HG02885 (cell line): ENCODE results near the gene ACSBG1.
"Not testable (repeated sequence)": the region's sequence is repeated elsewhere in the genome, so short reads cannot be mapped to it uniquely, and the experiment has no call there.

Experiments used
- ATAC-seq: cut with Tn5 transposase; IDR thresholded peaks from one replicate; pipeline ENCODE4 v1.9.1; 2021; ENCODE audit warnings: mild to moderate bottlenecking; ENCODE audit not compliant: unreplicated experiment, poor library complexity

The ACSBG1 gene

DNA sequence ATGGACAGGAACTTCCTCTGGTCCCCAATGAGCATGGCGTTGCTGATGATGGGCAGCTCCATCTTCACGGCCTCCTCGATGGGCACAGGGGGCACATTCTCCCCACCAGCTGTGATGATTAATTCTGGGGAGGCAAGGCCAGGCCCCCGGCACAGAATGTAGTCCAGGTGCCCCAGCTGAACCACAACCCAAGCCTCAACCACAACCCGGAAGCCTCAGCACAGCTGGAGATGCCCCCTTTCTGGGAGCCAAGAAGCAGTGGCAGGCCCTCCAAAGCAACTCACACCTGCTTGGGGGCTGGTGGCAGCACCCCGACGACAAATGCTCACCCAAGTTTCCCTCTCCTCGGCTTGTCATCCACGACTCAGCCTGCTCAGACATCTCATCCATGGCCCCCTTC, 60.0 kb downstream of the ACSBG1 start:
- no peak for ATAC-seq

DNA sequence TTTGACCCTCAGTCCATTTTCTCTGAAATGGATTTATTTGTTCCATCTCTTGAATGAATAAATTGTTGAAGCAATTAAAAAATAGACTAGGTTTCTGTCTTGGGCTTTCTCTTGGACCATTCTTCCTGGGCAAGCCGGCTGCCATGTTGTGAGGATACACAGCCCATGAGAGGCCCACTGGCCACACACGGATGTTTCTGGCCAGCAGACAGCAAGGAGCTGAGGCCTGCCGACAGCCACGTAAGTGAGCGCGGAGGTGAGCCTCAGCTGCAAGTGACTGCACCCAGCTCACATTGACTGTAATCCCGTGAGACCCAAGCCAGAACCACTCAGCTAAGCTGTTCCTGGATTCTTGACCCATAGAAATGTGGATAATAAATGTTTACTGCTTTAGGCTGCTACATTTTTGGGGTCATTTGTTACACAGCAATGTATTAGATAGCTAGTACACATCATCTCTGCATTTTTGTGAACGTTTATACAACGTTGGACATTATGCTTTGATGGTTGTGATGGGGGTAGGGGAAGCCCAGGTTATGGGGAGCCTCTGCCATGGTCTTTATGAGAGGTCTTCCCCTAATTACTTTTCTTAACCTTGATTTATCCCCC, 62.4 kb downstream of the ACSBG1 start:
- ATAC-seq: no peak

DNA sequence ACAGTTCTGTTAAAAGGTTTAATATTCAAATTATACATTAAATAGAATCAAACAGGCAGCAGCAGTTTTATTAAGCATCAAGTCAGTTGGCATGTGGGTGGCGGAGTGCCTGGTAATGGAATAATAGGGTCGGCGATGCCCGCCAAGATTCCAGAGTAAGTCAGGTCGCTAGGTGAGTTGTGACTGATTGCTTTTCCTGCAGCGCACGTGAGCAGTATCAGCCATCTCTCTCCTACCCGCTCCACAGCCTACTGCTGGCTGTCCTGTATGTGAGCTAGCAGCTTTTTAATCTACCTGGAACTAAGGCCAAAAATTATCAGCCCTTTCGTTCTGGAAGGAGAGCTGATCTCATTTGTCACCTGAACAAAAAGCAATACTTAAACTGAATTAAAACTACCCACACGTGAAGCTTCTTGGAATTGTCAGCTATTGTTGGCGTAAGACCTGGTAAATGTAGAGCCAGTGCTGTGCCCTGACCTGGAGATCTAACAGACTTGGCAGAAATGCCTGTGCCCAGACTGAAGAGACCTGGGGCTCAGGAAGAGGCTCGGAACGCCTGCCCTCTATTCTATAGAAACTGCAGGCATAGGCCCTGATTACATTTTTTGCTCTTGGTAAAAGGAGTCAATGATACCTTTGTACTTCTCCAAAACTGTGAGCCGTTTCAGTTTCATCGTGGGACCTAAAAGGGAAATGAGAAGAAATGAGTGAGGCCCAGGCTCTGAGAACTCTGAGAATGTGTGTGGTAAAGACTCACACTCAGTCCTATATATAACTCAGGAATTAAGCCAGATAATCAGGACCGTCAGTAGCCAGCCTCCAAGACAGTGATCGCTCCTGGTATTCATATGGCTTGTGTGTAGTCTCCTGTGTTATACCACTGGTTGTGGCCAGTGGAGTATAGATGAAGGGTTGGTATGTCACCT, 63.3 kb downstream of the ACSBG1 start:
- ATAC-seq: peak; percentile 71

DNA sequence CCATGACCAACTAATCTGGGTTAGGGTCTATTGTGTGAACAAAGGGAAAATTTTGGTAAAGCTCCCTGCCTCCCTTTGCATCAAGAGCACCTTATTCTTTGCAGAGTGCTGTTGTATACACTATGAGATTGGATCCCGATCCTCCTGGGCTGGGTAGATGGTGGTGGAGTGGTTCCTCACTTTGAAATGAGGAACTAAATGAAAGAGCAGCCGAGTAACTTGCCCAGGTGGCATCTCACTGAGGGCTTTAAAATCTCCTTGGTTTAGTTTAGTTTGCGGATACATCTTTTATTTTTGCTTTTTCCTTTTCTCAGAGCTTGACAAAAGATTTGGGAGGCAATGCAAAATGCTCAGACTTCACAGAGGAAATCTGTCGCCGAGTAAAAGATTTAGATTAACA, 65.8 kb downstream of the ACSBG1 start:
- ATAC-seq: no peak

DNA sequence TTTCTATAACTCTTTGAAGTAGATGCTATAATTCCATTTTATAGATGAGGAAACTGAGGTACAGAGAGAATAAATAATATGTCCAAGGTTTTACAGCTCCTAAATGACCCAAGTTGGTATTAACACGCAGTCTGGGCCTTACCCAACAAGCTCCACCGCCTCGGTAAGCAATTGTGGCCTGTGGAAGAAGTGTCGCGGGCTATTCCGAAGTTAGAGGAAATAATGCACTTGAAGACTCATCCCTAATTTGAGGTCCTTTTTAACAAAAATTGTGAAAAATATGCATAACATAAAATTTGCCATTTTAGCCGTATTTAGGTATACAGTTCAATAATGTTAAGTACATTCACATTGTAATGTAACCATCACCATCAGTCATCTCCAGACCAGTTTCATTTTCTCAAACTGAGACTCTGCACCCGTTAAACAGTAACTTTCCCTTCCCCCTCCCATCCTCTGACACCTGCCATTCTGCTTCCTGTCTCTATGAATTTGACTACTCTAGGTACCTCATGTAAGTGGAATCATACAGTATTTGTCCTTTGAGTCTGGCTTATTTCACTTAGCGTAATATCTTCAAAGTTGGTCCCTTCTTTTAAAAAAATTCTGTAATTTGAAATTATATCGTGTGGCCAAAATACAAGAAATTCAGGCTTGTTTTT, 67.0 kb downstream of the ACSBG1 start:
- peak; percentile 72 for ATAC-seq

DNA sequence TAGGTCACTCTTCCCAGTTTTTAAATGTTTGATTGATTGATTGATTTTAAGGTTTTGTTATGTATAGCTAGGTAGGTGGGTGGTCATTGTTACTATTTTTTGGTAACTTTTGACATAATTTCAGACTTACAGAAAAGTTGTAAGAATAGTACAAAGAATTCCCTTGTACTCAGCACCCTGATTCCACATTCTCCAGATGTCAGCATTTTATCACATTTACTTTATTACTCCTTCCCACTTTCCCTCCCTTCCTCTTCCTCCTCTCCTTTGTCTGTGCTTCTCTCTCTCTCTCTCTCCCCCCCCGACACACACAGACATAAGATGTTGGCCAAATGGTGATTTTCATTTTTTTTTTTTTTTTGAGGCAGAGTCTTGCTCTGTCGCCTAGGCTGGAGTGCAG, 70.4 kb downstream of the ACSBG1 start:
- no peak for ATAC-seq

DNA sequence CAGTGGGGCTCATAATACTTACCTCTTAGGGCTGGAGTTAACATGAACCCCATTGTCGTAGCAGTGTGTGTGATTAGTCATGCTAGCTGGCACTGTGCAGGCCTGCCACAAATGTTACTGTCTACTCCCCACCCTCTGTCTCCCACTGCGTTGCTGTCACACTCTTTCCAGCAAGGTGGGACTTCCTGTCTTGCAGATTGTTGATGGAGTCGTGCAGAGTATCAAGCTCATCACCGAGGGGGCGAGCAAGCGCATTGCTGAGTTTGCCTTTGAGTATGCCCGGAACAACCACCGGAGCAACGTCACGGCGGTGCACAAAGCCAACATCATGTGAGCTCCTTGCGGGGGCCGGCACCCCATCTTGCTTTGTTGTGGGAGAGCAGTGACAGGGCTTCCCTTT, 72.3 kb downstream of the ACSBG1 start:
- no peak for ATAC-seq

DNA sequence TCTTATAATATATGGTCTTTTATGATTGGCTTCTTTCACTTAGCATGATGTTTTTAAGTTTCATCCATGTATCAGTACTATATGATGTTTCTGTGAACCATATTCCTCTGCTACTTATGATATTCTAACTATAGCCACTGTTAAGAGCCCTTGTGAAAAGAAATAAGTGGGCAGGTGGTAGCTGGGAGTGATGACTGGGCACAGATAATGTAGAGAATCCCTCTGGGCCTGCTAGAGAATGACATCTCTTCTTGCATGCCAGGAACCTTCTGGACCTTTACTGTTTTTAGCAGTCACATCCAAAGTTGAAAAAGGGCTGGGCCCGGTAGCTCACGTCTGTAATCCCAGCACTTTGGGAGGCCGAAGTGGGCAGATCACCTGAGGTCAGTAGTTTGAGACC, 75.0 kb downstream of the ACSBG1 start:
- ATAC-seq: no peak

DNA sequence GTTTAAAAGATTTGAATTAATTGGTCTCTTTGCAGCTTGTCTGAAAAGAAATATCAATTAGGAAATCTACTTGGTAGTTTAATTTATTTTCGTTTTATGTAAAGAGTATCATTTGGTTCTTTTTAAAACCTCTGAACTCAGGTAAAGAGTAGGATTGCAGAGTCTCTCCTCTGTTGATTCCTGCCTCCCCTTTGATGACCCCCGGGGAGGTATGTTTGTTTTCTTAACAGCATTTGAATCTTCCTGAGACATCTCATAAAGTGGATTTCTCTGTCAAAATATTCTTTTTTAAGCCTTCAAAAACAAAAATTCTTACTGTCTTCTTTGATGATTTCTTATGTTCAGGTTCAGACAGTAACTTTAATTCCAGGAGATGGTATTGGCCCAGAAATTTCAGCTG, 77.2 kb downstream of the ACSBG1 start:
- no peak for ATAC-seq

DNA sequence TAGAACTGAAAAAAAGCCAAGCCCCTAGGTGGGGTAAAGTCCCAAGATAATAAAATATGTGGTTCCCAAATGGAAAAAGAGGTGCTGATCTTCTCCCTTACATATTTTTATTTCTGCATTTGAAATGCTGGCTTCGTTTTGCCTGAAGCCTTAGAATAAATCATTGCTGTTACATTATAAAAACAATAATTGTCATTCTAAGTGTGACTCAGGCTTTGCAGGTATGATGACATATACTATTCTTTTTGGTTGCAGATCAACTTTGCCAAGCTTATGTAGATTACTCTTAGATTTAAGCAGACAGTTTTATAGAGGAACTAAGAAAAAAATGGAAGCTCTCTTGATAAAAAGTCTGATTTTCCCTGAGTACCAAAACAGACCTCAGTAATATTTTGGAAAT, 77.7 kb downstream of the ACSBG1 start:
- no peak for ATAC-seq

DNA sequence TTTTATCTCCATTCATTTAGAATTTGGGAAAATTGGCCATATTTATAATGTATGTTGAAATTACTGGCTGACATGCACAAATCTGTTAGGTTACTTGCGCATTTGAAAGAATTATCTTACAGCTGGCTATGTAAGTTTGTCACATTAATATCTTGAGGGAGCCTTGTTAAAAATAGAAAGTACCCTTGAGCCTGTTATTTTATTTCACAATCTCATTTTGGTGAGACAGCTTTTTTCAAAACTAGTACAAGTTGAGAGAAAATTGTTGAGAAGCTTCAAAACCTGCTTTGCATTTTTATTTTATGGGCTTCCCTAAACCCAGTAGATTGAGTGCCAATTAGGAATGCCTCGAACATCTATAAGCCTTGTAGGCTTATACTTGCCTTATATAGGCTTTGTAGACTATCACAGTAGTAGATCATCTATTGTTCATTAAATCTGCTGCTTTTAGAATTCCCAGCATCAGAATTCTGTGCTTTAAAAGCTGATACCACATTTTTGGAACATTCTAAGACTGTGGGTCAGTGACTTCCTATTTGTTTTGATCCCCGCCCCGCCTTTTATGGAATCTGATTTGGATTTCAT, 78.9 kb downstream of the ACSBG1 start:
- ATAC-seq: no peak

DNA sequence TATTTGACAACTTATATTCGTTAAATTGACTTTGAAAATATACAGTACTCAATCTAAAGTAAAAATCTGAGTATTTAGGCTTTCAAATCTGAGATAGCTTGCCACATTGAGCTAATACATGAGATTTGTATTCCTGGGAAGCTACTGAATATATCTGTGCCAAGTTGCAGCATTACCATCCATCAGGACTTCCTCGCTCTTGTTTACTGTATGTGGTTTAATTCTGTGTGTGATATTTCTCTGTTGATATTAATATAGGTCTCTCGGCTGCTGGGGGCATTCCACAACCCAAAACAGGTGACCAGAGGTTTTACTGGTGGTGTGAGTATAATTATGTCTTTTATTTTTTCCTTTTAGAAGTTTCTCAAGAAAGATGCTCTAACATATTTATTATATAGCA, 79.4 kb downstream of the ACSBG1 start:
- ATAC-seq: no peak

DNA sequence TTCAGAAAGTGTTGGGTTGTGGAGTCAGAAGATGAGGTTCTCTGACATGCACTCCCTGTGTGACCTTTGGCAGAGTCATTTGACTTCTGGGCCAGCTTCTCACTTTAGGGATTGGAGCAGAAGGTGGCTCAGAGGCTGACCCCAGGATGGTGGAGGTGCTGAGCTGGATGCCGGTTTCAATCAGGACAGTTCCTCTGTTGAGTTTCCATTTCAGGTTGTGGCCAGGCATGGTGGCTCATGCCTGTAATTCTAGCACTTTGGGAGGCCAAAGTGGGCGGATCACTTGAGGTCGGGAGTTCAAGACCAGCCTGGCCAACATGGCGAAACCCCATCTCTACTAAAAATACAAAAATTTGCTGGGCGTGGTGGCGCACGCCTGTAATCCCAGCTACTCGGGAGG, 83.3 kb downstream of the ACSBG1 start:
- not testable (repeated sequence) for ATAC-seq

DNA sequence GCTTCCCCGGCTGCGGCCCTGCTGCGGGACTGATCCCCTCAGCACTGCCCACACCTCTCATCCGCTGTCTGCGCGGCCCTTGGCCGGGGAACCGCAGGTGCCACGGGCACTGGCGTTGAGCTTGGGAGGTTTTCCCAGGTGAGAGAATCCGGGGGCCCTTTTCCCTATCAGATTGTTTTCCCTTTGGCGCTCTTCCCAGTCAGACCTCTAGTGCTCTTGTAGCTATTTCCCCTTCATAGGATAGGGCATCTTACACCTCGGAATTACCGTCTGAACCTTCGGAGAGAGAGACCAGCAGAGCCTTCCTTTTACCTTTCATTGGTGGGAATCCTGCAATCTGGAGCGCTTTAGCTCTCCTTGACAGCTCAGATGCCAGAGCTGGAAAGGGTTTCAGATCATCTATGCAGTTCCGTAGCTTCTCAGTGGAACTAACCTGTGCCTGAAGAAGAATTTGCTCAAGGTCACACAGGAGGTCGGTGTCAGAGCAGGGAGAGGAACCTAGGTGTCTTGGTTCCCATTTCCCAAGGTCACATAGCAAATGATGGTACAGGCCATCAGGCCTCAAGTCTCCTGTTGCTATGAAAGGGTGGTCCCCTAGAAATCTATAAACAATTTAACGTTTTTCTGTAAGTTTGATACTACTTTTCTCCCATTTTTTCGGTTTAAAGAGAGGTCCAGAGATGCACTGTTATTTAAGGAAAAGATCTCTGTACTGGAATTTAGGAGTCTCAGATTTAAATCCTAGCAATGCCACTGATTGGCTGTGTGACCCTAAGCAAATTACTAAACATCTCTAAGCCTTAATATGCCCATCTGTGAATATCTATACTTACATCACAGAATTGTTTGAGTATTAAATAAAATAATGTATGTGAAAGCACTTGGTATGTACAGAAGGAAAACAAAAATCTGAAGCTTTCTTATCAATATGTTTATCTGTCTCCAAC, 84.3 kb downstream of the ACSBG1 start:
- ATAC-seq: no peak

DNA sequence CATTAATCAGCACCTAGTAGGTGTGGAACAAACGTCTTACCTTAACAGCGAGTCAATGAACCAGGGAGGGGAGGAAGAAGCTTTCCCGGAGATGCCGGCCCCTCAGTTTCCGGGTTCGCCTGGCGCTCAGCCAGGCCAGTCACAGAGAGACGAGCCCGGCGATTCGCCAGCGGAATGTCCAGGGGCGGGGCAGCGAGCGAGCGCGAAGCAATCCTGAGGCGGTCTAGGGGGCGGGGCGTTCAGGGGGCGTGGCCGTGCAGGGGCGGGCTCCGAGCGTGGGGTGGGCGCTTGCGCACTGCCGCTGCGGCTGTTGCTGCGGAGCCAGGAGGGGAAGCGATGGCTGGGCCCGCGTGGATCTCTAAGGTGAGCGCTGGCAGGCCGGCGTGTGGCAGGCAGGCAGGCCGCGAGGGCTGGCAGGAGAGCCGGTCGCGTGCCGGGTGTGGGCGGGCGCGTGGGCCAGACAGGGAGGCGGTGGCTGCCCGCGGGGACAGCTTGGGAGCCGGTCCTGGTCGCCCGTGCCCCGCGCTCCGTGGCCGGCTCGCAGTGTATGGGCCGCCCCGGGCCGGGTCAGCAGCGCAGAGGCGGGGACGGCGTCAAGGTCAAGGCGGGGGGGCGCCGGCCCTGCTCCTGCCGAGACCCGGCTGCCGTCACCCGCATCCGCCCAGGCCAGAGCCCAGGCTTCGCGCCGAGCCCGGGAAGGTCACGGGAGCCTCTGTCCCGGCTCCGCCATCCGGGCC, 85.1 kb downstream of the ACSBG1 start, which contains the start of gene IDH3A:
Gene IDH3A, plus strand, starts transcription at position 295 of the 737 bp plus-strand sequence. Its CDS starts 42 bp downstream, at position 337.
- ATAC-seq: peak; percentile 82

DNA sequence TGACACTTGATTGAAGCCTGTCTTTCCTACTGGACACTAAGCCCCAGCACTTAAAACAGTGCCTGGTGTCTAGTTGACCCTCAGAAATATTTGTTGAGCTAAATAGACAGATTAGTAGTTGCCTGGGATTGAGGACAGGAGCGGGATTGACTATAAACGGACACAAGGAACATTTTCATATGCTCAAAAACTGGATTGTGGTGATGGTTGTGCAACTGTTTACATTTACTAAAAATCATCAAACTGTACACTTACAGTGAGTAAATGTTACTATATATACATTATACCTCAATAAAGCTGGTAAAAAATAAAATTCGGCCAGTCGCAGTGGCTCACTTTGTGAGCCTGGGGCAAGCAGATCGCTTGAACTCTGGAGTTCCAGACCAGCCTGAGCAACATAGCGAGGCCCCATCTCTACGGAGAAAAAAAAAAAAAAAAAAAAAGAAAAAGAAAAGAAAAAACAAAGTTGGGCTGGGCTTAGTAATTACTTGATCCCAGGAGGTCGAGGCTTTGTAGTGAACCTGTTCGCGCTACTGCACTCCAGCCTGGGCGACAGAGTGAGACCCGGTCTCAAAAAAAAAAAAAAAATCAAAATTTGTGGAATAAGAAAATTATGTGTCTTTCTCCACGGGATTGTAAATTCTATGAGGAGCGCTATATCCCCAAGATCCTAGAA, 85.8 kb downstream of the ACSBG1 start:
- peak; percentile 8 for ATAC-seq

DNA sequence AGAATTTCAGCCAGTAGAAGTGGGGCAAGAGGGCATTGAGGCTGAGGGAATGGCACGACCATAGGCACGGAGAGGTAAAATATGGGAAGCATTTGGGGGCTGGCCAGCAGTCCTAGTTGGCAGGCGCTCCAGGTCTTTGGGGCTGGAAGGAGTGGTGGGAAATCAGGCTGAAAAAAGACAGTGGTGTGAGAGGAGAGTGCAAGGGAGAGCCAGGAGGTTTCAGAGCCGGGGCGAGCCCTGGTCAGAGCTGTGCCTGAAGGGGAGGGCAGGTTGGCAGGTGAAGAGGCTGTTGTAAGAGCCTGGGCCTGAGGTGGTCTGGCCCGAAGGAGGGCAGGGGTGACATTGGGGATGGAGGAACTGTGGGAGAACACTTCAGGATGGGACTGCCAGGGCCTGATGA, 86.8 kb downstream of the ACSBG1 start:
- no peak for ATAC-seq

DNA sequence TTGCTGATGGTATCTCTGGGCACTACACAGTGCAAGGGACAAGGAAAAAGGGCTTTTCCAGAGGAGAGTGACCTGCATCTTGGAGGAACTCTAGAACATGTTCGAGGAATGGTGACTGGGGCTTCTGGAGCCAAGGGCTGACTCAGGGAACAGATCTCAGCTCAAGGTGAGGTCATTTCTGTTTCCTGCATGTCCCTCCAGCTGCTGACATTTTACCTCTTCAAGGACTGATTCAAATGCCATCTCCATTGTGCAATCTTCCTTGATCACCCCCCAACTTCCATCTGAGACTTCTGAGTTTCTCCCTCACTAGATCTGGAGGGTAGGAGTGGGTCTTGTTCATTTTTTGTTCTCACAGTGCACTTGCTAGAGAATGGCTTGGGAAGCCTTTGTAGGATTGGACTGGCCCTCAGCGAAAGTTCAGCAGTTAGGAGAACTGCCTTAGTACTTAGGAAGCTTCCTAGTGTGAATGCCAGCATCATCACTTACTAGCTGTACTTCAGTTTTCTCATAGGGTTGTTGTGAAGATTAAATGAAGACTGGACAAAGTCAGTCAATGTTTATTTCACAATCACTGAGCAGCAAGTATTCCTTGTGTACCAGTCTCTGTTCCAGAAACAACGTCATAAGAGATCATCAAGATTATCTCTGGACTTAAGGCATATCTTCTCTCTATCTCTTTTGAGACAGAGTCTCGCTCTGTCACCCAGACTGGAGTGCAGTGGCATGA, 87.8 kb downstream of the ACSBG1 start:
- no peak for ATAC-seq
